ENCODE data around the gene PXDC1.

GRCh38 chr6:3762359-3762758 lies 10.8 kb upstream of the PXDC1 start:
- TF ChIP-seq CTCF (IDR thresholded peaks at IDR 0.05; ENCODE audit: low read depth, low read length, missing input control) (no peak), TAF1 (conservative IDR thresholded peaks at IDR 0.05) (no peak), NR2F2 (IDR thresholded peaks at IDR 0.05) (no peak), ATF3 (IDR thresholded peaks at IDR 0.05) (no peak), GABPA (IDR thresholded peaks at IDR 0.05 in 1 of 2, conservative IDR thresholded peaks at IDR 0.05 in 1 of 2) (no peak), FOXA1 (IDR thresholded peaks at IDR 0.05) (no peak)

Data from liver (tissue), 3 donors.